NOMO-1 (cell line): ENCODE results near the gene VWCE.

Source experiments
- DNase-seq, 2 experiments: peaks; one replicate each; lab custom pipeline; 2025; ENCODE audit not compliant: unreplicated experiment in 2 of 2; lab: John Stamatoyannopoulos, UW

Gene VWCE

DNA sequence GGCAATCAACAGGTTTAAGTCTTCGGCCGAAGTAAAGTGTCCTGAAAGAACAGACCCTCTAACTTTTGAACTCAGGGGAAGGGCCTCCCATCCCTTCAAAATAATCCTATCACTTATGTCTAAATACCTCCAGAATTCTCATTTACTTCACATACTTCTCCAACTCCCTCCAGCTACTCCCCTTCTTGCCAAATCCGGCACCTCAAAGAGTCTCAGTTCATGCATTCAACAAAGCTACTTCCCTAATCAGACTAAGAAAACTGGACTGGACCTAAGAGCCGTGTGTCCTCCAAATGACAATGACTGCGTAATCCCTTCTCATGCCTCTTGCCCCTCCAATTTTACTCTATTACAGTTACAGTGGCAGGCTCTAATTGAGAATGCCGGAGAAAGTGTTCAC lies 36.5 kb upstream of the VWCE start:
- DNase-seq, result peak; percentile 47 to 65

DNA sequence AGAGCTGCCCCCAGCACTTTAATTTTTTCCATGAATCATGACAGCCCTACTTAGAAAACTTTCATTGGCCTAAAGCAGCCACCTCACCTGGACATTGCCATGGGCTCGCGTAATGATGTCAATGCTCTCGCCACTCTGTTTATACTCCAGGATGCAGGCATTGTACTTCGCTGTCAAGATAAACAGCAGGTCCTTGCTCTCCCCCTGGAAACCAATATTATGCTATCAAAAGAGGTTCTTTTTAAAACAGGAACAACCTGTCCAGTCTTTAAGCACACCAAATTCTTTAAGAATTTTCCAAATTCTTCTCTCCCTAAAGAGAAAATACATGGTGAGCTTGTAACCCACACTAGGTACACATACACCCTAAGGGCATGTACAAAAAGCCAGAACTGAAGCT lies 34.8 kb upstream of the VWCE start:
- DNase-seq, result no peak

DNA sequence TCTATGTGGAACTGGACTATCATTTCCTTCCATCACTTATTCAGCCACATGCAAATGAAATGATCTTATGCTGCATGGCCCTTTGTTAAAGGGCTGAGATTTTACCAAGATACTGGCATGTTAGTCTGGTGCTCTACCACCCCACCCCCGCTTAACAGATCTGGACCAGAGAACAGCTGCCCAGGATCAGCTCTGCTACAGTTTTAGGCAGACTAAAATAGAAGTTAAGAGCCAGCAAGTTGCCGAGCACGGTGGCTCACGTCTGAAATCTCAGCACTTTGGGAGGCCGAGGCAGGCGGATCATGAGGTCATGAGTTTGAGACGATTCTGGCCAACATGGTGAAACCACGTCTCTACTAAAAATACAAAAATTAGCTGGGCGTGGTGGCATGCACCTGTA lies 33.2 kb upstream of the VWCE start:
- no peak for DNase-seq

DNA sequence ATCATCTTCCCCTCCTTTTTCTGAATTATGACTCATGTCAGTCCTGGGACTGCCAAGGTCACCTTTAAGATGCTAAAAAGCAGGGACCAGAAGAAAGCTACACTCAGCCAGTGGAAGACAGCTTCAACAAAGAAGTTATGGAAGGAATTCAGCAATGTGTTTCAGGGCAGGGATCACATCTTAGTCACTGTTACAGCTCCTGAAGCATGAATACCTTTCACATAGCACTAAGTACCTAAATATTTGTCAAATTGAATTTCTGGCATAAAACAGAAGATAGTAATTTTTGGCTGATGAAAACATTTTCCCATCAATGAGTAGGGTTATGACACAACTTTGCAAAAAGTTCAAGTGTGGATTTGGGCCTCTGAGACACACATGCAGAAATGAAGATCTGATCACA lies 32.6 kb upstream of the VWCE start:
- no peak for DNase-seq

DNA sequence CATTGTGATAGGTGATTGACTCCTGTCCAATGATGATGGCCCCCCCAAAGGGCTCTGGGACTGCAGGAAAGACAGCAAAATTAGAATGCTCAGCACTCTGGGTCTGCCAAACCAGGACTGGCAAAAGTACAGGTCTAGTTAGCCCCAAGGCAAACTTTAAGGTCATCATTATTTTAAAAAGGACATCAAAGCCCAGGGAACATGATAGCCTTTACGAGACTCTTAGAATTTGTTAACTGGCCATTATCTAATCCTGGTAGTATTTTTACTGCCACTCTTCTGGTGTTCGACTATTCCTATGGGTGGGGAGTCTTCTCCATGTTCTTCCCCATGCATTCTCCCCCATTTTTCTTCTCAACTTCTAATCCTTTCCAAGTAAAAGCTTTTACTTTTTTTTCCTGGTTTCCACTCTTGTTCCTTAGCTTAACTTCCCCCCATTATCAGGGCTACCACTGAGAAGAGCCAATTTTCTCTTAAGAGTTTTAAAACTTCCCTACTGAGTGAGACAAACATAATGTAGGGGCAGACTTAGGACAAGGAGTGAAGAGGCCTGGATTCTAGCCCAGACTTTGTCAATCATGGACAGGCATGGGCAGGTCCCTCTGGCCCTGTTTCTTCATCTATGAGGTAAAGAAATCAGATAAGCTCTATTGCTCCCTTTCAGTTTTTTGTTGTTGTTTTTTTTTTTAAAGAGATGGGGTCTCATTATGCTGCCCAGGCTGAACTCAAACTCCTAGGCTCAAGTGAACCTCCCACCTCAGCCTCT lies 30.7 kb upstream of the VWCE start:
- DNase-seq, result no peak

DNA sequence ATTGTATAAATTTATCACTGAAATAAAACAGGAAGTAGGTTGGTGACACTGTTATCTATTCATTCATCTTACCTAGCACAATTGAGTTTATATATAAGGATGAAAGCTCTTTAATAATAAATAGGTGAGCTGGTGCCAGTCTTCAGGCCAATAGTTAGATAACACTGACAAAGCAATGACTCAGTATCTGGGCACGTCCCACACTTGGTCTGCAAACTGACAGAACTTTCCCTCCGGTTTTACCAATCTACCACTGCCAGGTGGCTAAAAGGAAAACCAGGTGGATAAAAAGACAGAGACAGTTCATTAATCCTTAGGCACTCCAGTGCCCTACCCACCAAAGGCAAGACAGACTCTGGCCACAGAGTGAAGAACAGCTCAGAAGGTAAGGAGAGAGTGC lies 20.1 kb upstream of the VWCE start:
- DNase-seq, result no peak

DNA sequence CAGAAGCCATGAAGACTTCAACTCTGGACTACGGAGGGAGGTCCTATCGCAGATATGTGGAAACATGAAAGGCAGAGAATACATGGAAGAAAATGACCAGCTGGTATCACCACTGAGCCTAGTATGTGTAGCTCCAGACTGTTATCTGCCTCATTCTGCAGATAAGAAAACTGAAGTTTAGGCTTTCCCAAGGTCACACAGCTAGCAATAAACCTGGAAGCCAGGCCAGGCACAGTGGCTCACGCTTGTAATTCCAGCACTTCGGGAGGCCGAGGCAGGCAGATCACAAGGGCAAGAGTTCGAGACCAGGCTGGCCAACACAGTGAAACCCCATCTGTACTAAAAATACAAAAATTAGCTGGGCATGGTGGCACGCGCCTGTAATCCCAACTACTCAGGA lies 15.6 kb upstream of the VWCE start:
- no peak for DNase-seq

DNA sequence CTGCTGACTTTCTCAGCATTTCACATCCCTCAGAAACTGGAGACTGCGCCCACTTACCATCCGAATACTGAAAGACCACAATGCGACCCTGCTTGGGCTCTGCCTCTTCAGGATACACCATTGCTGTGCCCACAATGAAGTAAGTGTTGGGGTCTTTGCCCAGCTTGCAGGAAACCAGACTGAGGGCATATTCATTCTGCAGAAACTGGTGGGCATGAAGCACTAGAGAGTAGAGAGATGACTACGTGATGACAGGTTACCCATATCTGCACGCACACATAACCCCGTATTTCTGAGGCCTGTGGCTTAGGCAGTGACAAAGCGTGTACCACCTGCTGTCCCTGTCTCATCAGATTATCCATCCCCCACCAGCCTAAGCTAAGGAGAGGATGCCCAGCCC lies 14.6 kb upstream of the VWCE start:
- no peak for DNase-seq

DNA sequence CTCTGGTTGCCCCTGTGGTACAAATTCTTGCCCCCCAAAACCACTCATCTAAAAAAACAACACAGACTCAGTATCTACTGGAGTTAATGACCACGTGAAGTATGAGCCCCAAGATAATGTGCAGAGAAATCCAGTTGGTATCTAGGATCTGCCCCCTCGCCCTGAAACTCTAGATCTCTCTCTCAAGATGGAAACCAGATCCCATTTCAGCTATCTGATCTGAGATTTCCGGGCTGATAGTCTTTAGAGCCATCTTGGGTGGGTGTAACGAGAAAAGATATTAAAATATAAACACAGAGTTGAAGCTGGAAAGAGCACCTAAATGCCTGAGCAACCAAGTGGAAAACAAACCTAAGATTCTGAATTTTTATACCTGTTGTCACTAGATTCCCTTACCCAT lies 14.0 kb upstream of the VWCE start:
- no peak for DNase-seq

DNA sequence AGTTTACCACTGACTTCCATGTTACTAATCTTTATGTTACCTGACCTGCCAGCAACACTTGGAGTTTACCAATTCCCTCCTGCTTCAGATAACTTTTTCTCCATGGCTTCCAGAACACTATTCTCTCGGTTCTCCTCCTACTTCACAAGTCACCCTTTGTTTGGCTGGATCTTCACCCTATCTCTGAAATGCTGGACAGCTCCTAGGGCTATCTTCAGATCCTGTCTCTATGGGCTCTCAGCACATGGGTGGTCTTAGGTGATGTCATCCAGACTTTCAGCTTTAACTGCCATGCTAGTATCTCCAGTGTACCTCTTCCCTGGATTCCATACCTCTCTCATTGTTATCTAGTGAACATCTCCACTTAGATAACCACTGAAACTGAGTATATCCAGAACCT lies 12.2 kb upstream of the VWCE start:
- DNase-seq, result no peak

DNA sequence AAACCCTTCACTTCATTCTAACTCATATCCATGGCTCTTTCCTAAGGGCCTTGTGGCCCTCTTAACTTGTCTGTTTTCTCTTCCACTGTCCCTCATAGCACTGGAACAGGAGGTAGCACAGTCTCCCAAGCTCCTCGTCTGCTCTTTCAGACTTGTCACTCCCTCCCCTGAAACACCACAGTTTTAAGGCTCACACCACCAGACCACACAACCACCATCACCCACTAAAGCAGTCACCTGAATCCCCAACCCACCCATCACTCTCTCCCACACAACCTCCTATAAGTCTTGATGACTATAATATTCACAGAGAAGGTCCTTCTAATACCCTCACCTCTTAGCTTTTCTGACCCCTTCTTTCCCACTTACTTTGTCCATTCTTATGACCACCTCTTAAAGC lies 11.1 kb upstream of the VWCE start:
- DNase-seq, result no peak

DNA sequence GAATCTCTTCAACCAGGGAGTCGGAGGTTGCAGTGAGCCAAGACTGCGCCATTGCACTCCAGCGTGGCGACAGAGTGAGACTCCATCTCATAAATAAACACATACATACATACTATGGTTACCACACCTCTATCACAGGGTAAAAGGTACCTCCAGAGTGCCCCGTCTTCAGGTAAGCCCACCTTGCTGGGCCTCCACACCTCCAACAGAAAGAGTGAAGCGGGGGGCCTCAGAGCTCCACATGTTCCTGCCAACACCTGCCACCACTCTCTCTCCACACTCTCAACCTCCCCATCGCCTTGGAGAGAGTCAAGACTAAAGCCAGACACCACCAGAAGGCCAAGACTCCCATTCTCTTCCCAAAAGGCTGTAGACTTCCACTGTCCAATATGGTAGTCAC lies 10.3 kb upstream of the VWCE start:
- no peak for DNase-seq

DNA sequence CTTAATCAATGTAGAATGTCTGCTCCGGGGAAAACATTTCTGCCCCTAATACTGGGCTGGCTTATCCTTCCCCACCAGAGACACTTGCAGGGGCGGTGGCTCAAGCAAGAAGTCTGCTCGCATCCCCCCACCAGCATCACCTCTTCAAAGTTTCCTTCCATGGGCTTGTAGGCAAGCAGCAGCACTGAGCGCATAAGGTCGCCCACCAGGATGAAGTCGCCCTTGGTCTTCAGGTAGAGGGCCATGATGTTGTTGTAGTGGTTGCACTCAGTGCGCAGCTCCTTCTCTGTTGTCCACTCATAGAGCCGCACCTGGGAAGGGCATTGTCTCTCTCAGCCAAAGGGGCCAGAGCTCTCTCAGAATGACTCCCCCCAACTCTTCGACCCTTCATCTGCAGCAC lies 8.6 kb upstream of the VWCE start:
- no peak for DNase-seq

DNA sequence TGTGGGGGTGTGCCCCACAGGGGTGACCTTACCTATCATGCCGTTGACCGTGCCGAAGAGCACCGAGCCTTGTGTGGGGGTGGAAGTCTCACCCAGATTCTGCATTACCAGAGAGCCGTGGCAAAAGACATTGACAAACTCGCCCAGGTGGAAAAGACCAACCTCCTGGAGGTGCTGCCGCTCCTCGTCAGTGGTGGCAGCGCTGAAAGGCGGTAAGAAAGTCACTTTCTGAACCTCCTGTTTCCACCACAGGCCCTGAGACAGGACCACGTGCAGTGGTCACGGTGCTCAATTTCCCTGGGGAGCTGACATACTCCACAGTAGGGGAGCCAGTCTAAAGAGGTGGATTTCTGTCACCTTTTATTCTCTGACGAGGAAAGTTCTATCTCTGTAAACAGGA lies 7.4 kb upstream of the VWCE start:
- DNase-seq, result no peak

DNA sequence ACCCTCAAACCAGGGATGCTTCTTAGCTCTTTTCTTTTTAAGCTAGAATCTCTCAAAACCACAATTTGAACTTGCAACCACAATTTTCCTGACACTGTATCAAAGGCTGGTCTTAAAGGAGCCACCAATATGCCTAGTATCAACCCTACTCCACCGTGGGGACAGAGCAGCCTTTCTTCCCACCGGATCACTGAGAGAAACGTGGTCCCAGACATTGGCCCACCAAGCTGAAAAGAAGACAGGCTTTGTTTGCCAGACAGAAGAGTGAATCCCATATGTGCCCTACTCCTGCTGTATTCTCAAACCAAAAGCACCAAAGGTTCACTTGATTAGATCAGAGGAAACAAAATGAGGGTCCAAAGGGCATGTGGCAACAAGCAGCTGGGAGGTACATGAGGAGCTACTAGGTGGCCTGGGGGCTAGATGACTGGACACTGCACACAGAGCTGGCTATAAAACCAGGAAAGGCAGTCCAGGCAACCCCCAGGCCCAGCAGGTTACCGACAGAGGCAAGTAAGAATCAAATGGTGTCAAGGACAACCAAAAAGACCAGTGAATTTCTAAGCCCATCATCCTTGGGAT lies 3.6 kb upstream of the VWCE start:
- no peak for DNase-seq

DNA sequence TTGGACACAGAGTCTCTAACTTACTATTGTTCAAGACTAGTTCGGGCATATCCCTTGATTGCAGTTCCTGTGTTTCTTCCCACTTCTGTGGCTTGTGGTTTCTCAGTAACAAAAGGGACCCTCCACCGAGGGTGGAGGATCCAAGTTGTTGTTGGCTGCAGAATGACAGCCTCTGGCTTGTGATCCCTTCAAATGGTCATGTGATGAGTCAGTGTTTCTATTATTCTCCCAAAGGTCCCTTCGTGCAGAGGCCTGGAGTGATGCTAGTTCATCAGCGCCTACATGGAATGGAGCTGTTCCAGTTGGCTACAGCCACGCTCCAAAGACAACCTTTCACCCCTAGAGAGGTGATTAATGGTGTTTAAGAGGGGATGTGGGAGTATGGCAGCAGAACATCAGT lies 2.6 kb upstream of the VWCE start:
- DNase-seq, result no peak

DNA sequence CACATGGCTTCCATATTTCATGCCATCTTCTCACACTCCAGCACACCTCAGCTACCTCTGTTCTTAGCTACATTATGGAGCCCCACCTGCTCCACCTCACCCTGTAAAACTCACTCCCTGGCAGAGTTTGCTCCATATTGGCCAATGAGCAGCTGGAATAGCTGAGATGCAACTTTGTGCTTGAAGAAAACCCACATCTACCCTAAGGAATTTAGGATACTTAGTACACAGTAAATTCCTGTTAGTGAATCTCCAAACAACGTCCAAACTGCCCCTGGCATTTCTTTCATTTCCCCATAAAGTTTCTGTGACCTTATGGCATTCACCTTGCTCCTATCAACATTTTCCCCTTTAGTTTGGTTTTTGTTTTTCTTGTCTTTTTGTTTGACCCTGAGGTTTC lies 2.2 kb upstream of the VWCE start:
- no peak for DNase-seq

DNA sequence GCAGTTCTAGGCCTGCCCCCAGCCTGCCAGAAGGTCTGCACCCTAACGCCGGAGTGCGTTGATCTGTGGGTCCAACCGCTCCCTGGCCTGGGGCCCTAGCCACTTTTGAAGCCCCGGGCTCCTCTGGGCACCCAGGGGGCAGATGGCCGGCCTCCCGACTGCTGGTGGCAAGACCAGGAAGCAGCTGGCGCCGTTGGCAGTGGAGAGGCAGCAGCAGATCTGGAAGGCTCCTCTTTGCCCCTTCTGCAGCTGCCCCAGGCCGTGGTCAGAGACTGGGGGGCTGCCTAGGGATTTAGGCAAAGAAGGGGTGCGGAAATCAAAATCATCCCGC lies 445 bp upstream of the VWCE start:
- no peak for DNase-seq

DNA sequence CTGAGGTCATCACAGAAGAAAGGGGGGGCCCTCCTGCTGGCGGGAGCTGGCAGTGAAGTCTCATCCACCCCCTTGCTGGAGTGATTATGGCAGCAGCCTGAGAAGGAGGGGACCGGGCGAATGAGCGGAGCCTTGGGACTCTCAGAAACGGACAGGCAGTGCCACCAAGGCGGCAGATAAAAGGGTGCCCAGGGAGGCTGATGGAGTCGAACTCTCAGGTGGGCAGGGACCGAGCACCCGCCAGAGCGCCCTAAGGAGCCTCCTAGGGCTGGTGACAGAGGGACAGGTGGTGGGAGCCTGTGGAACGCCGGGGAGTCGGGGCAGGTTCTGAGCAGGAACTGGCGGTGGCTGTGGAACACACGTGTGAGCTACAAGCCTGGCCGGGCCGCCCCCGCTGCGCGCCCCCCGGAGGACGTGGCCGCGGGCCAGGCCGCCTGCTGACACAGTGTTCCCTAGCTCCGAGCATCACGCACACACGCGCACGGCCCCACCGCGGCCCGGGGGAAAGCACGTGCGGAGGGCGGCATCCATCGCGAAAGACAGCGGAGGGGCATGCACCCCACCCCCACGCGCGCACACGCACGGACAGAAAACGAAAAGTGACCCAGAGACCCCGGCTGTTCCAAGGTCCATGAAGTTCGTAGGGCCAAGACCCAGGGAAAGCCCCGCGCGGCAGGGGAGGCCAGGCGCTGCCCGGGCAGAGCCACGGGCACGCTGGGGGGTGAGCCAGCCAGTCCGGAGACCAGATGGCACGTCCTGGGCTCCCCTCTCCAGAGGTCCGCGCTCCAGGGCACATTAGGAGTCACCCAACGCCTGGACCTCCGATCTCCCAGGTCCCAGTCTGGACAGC lies 1.0 kb downstream of the VWCE start:
- no peak for DNase-seq

DNA sequence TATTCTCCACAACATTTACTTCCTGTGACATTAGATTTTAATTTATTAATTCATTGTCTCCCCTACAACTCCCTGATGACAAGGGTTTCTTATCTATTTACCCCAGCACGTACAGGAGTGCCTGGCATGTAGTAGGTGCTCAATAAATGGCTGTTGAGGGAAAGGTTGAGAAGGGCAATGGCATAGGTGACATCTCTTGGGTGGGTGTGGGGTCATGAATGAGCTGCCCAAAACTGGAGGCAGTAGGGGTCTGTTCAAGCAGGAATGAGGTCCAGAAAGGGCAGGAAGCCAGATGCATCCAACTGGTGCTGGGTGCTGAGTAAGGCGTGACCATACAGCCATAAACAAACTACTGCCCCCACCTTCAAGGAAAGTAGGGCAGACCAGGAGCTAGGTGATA lies 2.8 kb downstream of the VWCE start:
- no peak for DNase-seq

DNA sequence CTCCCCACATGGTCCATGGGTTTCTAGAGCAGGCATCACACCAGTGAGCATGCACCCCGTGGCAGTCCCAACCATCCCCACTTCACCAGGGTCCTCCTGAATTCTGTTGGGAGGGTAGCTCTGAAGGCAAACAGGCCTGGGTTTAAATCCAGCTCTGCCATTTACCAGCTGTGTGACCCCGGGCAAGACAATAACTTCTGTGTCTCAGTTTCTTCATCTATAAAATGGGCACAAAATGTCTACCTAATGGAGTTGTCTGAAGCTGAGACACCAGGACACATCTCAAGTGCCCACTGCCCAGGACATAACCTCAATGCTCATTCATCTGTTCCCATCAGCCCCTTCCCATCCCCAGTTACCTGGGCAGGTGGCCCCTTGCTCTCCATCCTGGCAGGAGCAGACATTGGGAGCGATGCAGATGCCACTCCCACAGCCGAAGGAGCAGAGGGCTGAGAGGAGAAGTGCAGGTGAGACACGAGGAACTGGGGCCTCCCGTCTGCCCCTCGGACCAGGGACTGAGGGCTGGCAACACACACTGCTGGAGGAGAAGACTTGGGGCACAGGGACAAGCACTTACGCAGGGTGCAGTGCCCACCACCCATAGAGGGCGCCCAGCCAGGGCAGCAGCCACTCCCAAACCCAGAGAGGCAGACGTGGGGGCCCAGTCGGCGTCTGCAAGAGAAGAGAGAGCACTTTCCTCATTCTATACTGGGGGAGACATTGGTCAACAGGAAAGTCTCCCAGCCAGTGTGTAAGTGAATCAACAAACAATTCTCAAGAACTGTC lies 4.0 kb downstream of the VWCE start:
- no peak for DNase-seq
